Endothelial cell of umbilical vein (primary cell): Measurements from ENCODE around the gene POFUT2. TPM values are rescaled to one million over a fixed set of nuclear protein-coding genes. Genes with fewer than 3 reads are reported as not detected.

Experiments
- BruUV-seq: library from RNA; stranded (reverse); fragments of 400-500 nt; replicated peaks from 2 replicates; lab custom pipeline; 2021; lab: Mats Ljungman, UMichigan
- CTCF ChIA-PET: fragments of 300-600, 350-600 bp; sonication (Branson Sonifier 250); formaldehyde crosslinking; loops from one replicate; lab custom pipeline; 2021; ENCODE audit warnings: antibody characterized with exemption, inconsistent platforms; lab: Charles Lee
- POLR2A ChIA-PET: fragments of 300-600, 350-600 bp; sonication (Branson Sonifier 250); formaldehyde crosslinking; loops from one replicate; lab custom pipeline; 2021; ENCODE audit warnings: antibody characterized with exemption, inconsistent platforms; lab: Charles Lee
- DNase-seq: peaks from one replicate; pipeline ENCODE4 v3.0.0-alpha.2; 2011; ENCODE audit warnings: low read depth, low spot score
- FAIRE-seq: peaks from 2 replicates; lab custom pipeline; 2011; peaks lifted over from hg19 to GRCh38; lab: Jason Lieb, UNC
- H2AFZ ChIP-seq: 2 replicates; pipeline ENCODE4 v1.6.0; 2012; ENCODE audit warnings: low read depth, low read length, control low read depth, inconsistent platforms
- H3K27ac ChIP-seq: 2 replicates; pipeline ENCODE4 v1.5.1; 2011; ENCODE audit warnings: low read depth, mild to moderate bottlenecking, control low read depth, low read length, moderate library complexity; ENCODE audit not compliant: insufficient read depth
- H3K27me3 ChIP-seq, 2 experiments: 2 replicates each; pipeline versions ENCODE4 v1.6.0 to v1.6.1; 2011; ENCODE audit warnings: low read length in 2 of 2, mixed read lengths in 1 of 2; ENCODE audit not compliant: control insufficient read depth in 2 of 2, insufficient read depth in 2 of 2
- H3K36me3 ChIP-seq, 2 experiments: 2 replicates in 1 of 2; 3 replicates in 1 of 2; pipeline ENCODE4 v1.5.1; 2011; ENCODE audit warnings: low read length in 2 of 2, mild to moderate bottlenecking in 1 of 2, moderate library complexity in 1 of 2; ENCODE audit not compliant: control insufficient read depth in 2 of 2, insufficient read depth in 2 of 2; ENCODE audit errors: extremely low read depth in 1 of 2
- H3K4me1 ChIP-seq: 3 replicates; pipeline ENCODE4 v1.5.1; 2011; ENCODE audit warnings: mild to moderate bottlenecking, low read length; ENCODE audit not compliant: control insufficient read depth, insufficient read depth; ENCODE audit errors: extremely low read depth
- H3K4me2 ChIP-seq: 2 replicates; pipeline ENCODE4 v1.6.1; 2011; ENCODE audit warnings: low read length, control low read depth, mixed read lengths; ENCODE audit not compliant: insufficient read depth
- H3K4me3 ChIP-seq, 3 experiments: fragments of 200-600 bp in 1 of 3; sonication (generic), shearing (Covaris generic) in 1 of 3; replicated peaks in 1 of 3; 2 replicates each; pipeline ENCODE4 v1.5.1; 2011 to 2016; ENCODE audit warnings: control low read depth in 3 of 3, low read length in 3 of 3, mild to moderate bottlenecking in 2 of 3, inconsistent platforms in 1 of 3, low read depth in 1 of 3, moderate library complexity in 1 of 3; ENCODE audit not compliant: insufficient read depth in 1 of 3
- H3K79me2 ChIP-seq: 2 replicates; pipeline ENCODE4 v1.6.0; 2012; ENCODE audit warnings: low read length, inconsistent platforms; ENCODE audit not compliant: control insufficient read depth, insufficient read depth
- H3K9ac ChIP-seq: replicated peaks from 2 replicates; pipeline ENCODE3; 2011; ENCODE audit warnings: low read length, control low read depth; ENCODE audit not compliant: insufficient read depth; ENCODE audit errors: extremely low read depth
- H3K9me1 ChIP-seq: replicated peaks from 3 replicates; pipeline ENCODE4 v1.6.0; 2011; ENCODE audit warnings: mild to moderate bottlenecking, low read length; ENCODE audit not compliant: control insufficient read depth, insufficient read depth; ENCODE audit errors: extremely low read depth
- H3K9me3 ChIP-seq: replicated peaks from 2 replicates; pipeline ENCODE4 v1.5.1; 2012; ENCODE audit warnings: low read length, inconsistent platforms; ENCODE audit not compliant: control insufficient read depth, insufficient read depth
- H4K20me1 ChIP-seq: replicated peaks from 2 replicates; pipeline ENCODE3; 2011; ENCODE audit warnings: mild to moderate bottlenecking, low read length; ENCODE audit not compliant: control insufficient read depth, insufficient read depth; ENCODE audit errors: extremely low read depth
- CTCF ChIP-seq, 2 donors: IDR thresholded peaks; 1 replicate in 1 of 2; 2 replicates in 1 of 2; pipeline ENCODE4 v1.5.1; 2011; ENCODE audit warnings: low read length in 2 of 2, mild to moderate bottlenecking in 2 of 2, moderate library complexity in 2 of 2, control low read depth in 1 of 2, inconsistent platforms in 1 of 2, low read depth in 1 of 2; ENCODE audit not compliant: insufficient read depth in 1 of 2; ENCODE audit errors: extremely low read depth in 1 of 2
- FOS ChIP-seq: IDR thresholded peaks from 2 replicates; pipeline ENCODE4 v1.6.1; 2011; ENCODE audit warnings: mild to moderate bottlenecking, low read length, moderate library complexity, borderline replicate concordance; ENCODE audit not compliant: insufficient read depth
- dilution Hi-C: fragments of 300-500 bp; cut with MboI; formaldehyde crosslinking; loops from one replicate; pipeline ENCODE4 v1.15.0; 2019; ENCODE audit warnings: low sequenced_read_pairs; ENCODE audit not compliant: extremely low pct_ligation_motif_present
- intact Hi-C: fragments of 100-400 bp; cut with micrococcal nuclease; formaldehyde crosslinking; loops from one replicate; pipeline ENCODE4 v1.10.0; 2022
- polyA plus RNA-seq, 4 experiments: library from polyadenylated mRNA; depleted of rRNA in 3 of 4; stranded (reverse) in 3 of 4; unstranded in 1 of 4; fragments of >200 nt; gene quantifications; 2 replicates each; pipeline versions ENCODE4 v1.2.1 to v1.2.3, GENCODE V29; 2011 to 2012; ENCODE audit warnings: missing spikeins in 1 of 4
- total RNA-seq: library from RNA; stranded (reverse); gene quantifications from 2 replicates; pipeline ENCODE4 v1.2.3, GENCODE V29; 2021
- TF ChIP-seq, protein P1 (sequence below): IDR thresholded peaks from 2 replicates; pipeline ENCODE4 v1.6.1; 2011; ENCODE audit not compliant: insufficient read depth, insufficient read length

Gene POFUT2
- total and polyA plus RNA-seq, 2 donors (not counting 3 experiments of a cell fraction or from before 2014, with no cell fraction given) = 30.7 to 47.5 TPM

DNA sequence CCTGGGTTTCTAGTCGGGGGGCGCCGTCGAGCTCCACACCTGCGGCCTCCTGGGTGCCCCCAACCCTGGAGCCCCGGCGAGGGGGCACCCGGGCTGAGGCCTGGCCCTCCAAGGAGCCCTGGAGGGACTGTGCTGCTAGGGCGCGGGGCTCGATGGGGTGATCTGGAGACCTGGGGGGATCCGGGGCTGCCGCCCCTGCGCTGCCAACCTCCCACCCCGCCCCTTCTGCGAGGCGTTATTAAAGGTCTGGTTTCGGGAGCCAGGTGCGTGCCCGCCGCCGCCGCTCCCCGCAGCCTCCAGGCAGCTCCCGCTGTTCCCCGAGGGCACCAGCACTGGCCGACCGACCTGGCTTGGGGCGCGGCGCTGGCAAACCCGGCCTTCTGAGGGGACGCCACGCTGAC is 746 bp upstream of the POFUT2 start:
- H3K4me2 ChIP-seq = peak overlapping the region; percentile 65
- H3K27me3 ChIP-seq = no peaks in the 10 kb centered on the region
- peaks cover 17% of the 10 kb centered on the region for H3K79me2 ChIP-seq
- intact Hi-C loops (loop anchor here (1.0 to 5.0 kb wide), 3 partner anchors 151 to 341 kb away; no protein-coding TSS in a partner anchor), dilution Hi-C loops (no loop called here)
- peaks cover 8 to 17% of the 10 kb centered on the region in 2 experiments for H3K36me3 ChIP-seq
- H3K9ac ChIP-seq = peak overlapping the region; percentile 69
- CTCF ChIA-PET = interaction anchor here (0.7 to 6.6 kb wide), 9 partner anchors 18 to 268 kb away, joined by 3 to 137 read pairs (median 4); no protein-coding TSS in a partner anchor
- peaks cover 28% of the 10 kb centered on the region for H3K4me1 ChIP-seq
- no peaks in the 10 kb centered on the region for H3K9me1 ChIP-seq
- H4K20me1 ChIP-seq = no peaks in the 10 kb centered on the region
- peak overlapping the region; percentile 44 to 93 (median 50) for H3K4me3 ChIP-seq
- DNase-seq = no peak
- BruUV-seq = no TSS peak
- no peak for FAIRE-seq
- H3K27ac ChIP-seq = peak overlapping the region; percentile 26
- POLR2A ChIA-PET = interaction anchor here (1.0 kb wide), 1 partner anchor 30 kb away, joined by 7 read pairs; no protein-coding TSS in a partner anchor
- no peak overlapping the region for H2AFZ ChIP-seq
- TF ChIP-seq FOS = no peak
- H3K9me3 ChIP-seq = no peaks in the 10 kb centered on the region

DNA sequence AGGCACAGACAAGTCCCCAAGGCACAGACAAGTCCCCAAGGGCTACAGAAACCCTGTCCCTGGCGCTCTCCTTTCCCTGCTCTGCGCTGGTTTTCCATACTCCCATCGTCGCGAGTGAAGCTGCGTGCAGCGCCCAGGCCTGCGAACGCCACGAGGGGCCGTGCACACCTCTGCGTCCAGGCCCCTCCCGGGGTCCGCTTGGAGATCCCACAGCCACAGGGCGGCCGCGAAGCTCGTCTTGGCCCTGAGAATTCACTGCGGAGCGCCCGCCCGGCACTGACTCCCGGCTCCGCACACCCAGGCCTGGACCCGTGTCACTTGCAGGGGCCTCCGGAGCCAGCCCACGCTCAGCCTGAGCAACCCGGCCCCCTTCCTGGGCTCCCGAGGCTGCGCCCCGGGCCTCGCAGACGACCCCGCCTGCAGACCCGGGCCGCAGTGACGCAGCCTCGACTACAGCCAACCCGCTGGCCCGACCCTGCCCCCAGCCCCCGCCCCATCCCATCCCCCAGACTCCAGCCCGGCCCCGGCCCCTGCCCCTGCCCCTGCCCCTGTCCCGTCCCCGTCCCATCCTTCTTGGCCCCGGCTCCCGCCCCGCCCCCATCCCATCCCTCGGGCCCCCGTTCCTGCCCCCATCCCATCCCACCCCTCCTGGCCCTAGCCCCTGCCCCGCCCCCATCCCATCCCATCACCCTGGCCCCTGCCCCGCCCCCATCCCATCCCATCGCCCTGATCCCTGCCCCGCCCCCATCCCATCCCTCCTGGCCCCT is 841 bp downstream of the POFUT2 start:
- no peaks in the 10 kb centered on the region for H3K9me1 ChIP-seq
- FAIRE-seq (no peak), DNase-seq (peak; percentile 20)
- ChIA-PET CTCF (interaction anchor here (2.3 to 6.6 kb wide), 2 partner anchors 22 to 147 kb away, joined by 13 to 137 read pairs; no protein-coding TSS in a partner anchor), POLR2A (no interaction called here)
- no peak overlapping the region for H2AFZ ChIP-seq
- no peaks in the 10 kb centered on the region for H4K20me1 ChIP-seq
- intact Hi-C loops (loop anchor here (5.0 kb wide), 2 partner anchors 150 to 340 kb away; no protein-coding TSS in a partner anchor), dilution Hi-C loops (no loop called here)
- BruUV-seq = no TSS peak
- no peaks in the 10 kb centered on the region for H3K27me3 ChIP-seq
- no peak overlapping the region for H3K27ac ChIP-seq
- H3K4me2 ChIP-seq = peak overlapping the region; percentile 50
- peaks cover 8 to 28% of the 10 kb centered on the region in 2 experiments for H3K36me3 ChIP-seq
- H3K4me3 ChIP-seq = peak overlapping the region in 2 of 3 experiments; percentile 33 to 93
- TF ChIP-seq CTCF (IDR thresholded peaks at IDR 0.05; ENCODE audit: extremely low read depth in 1 of 2, insufficient read depth in 1 of 2, low read depth in 1 of 2, low read length in 2 of 2) = peak in 1 of 2 donors; percentile 4
- TF ChIP-seq, protein P1, sequence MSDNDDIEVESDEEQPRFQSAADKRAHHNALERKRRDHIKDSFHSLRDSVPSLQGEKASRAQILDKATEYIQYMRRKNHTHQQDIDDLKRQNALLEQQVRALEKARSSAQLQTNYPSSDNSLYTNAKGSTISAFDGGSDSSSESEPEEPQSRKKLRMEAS = no peak
- H3K9ac ChIP-seq = peak overlapping the region; percentile 36
- H3K4me1 ChIP-seq = peaks cover 14% of the 10 kb centered on the region
- peaks cover 14% of the 10 kb centered on the region for H3K79me2 ChIP-seq
- no peaks in the 10 kb centered on the region for H3K9me3 ChIP-seq
